ENCODE results near the gene TET2. TPM values are rescaled to one million over a fixed set of nuclear protein-coding genes. Genes with fewer than 3 reads are reported as not detected.

Gene TET2
- total RNA-seq, 4 donors from 2014 or later, result 22.0 to 31.5 (median 28.0) TPM

GRCh38 chr4:105170711-105171110, 24.0 kb downstream of the TET2 start:
- Histone ChIP-seq H3K27me3 (no peaks in the 10 kb centered on the region), H3K4me1 (peaks cover 0 to 5% (median 2%) of the 10 kb centered on the region in 4 donors), H3K27ac (replicated peaks in 1 of 4) (no peak overlapping the region), H3K36me3 (no peaks in the 10 kb centered on the region), H3K4me3 (no peak overlapping the region), H3K9me3 (no peaks in the 10 kb centered on the region)
- intact Hi-C loops (cut with DNase I), result no loop called here
- WGBS, result 95% methylated on average over 4 of the region's 4 CpGs
- TF ChIP-seq POLR2A (IDR thresholded peaks at IDR 0.05; ENCODE audit: low read depth) (no peak), EP300 (IDR thresholded peaks at IDR 0.05) (no peak), POLR2AphosphoS5 (IDR thresholded peaks at IDR 0.05) (no peak)
- TF ChIP-seq, protein P1, sequence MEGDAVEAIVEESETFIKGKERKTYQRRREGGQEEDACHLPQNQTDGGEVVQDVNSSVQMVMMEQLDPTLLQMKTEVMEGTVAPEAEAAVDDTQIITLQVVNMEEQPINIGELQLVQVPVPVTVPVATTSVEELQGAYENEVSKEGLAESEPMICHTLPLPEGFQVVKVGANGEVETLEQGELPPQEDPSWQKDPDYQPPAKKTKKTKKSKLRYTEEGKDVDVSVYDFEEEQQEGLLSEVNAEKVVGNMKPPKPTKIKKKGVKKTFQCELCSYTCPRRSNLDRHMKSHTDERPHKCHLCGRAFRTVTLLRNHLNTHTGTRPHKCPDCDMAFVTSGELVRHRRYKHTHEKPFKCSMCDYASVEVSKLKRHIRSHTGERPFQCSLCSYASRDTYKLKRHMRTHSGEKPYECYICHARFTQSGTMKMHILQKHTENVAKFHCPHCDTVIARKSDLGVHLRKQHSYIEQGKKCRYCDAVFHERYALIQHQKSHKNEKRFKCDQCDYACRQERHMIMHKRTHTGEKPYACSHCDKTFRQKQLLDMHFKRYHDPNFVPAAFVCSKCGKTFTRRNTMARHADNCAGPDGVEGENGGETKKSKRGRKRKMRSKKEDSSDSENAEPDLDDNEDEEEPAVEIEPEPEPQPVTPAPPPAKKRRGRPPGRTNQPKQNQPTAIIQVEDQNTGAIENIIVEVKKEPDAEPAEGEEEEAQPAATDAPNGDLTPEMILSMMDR (IDR thresholded peaks at IDR 0.05), result no peak
- DNase-seq (ENCODE audit: extremely low spot score), result no peak

- Histone ChIP-seq H3K4me3 (no peak overlapping the region), H3K4me1 (peaks cover 0 to 5% (median 2%) of the 10 kb centered on the region in 4 donors), H3K9me3 (no peaks in the 10 kb centered on the region), H3K27me3 (no peaks in the 10 kb centered on the region), H3K27ac (replicated peaks in 1 of 4) (no peak overlapping the region), H3K36me3 (no peaks in the 10 kb centered on the region)
- intact Hi-C loops (cut with DNase I), result no loop called here
- no peak for DNase-seq (ENCODE audit: extremely low spot score)
- 95% methylated on average over 1 of the region's 1 CpG for WGBS
- TF ChIP-seq POLR2A (IDR thresholded peaks at IDR 0.05; ENCODE audit: low read depth), result no peak
- TF ChIP-seq, protein P1 (IDR thresholded peaks at IDR 0.05), result no peak
- TF ChIP-seq EP300 (IDR thresholded peaks at IDR 0.05), result no peak
- TF ChIP-seq POLR2AphosphoS5 (IDR thresholded peaks at IDR 0.05), result no peak
These were observed 25.2 kb downstream of the TET2 start for GRCh38 chr4:105171912-105172311.

GRCh38 chr4:105174098-105174497, 27.4 kb downstream of the TET2 start:
- DNase-seq (ENCODE audit: extremely low spot score), result no peak
- WGBS, result 94% methylated on average over 2 of the region's 2 CpGs
- Histone ChIP-seq H3K27ac (replicated peaks in 1 of 4) (no peak overlapping the region), H3K4me1 (peaks cover 0 to 5% (median 2%) of the 10 kb centered on the region in 4 donors), H3K27me3 (no peaks in the 10 kb centered on the region), H3K9me3 (no peaks in the 10 kb centered on the region), H3K4me3 (no peak overlapping the region), H3K36me3 (no peaks in the 10 kb centered on the region)
- intact Hi-C loops (cut with DNase I), result no loop called here
- TF ChIP-seq POLR2A (IDR thresholded peaks at IDR 0.05; ENCODE audit: low read depth) (no peak), EP300 (IDR thresholded peaks at IDR 0.05) (no peak), POLR2AphosphoS5 (IDR thresholded peaks at IDR 0.05) (no peak)
- TF ChIP-seq, protein P1 (IDR thresholded peaks at IDR 0.05), result no peak

GRCh38 chr4:105179539-105180401, 33.1 kb downstream of the TET2 start:
- no peak overlapping the region for H3K27ac ChIP-seq (replicated peaks in 1 of 4)

More at GRCh38 chr4:105179539-105180401, 33.1 kb downstream of the TET2 start:
- TF ChIP-seq EP300 (IDR thresholded peaks at IDR 0.05) (no peak), POLR2A (IDR thresholded peaks at IDR 0.05; ENCODE audit: low read depth) (no peak), POLR2AphosphoS5 (IDR thresholded peaks at IDR 0.05) (no peak)
- TF ChIP-seq, protein P1 (IDR thresholded peaks at IDR 0.05), result no peak
- Histone ChIP-seq H3K4me3 (no peak overlapping the region), H3K36me3 (no peaks in the 10 kb centered on the region), H3K27me3 (no peaks in the 10 kb centered on the region), H3K4me1 (peaks cover 13 to 40% (median 28%) of the 10 kb centered on the region in 4 donors), H3K9me3 (no peaks in the 10 kb centered on the region)
- DNase-seq (ENCODE audit: extremely low spot score), result no peak
- intact Hi-C loops (cut with DNase I), result no loop called here
